Measurements from ENCODE around the gene RAD18. TPM values are rescaled to one million over a fixed set of nuclear protein-coding genes. Genes with fewer than 3 reads are reported as not detected.

RAD18 gene
- total RNA-seq, 4 donors from 2014 or later, result 4.7 to 15.6 (median 8.5) TPM

DNA sequence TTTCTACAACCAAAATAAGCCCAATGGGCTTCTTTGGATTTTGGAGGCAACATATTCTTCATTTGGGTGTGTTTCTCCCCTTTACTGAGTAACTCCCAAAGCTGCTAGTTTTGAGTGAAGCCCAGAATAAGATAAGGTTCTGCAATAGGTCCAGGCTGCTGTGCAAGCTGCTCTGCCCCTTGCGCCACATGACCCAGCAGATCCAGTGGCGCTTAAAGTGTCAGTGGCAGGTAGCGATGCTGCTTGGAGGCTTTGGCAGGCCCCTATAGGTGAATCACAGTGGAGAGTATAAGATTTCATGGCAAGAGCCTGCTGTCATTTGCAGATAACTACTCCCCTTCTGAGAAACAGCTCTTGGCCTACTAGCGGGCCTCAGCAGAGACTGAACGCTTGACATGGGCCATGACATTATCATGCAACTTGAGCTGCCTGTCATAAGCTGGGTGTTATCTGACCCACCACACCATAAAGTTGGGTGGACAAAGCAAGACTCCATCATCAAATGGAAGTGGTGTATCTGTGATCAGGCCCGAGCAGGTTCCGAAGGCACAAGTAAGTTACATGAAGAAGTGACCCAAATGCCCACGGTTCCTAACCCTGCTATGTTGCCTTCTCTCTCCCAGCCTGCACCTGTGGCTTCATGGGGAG lies 105.4 kb downstream of the RAD18 start:
- WGBS, result 93% methylated on average over 5 of the region's 8 CpGs
- no peaks in the 10 kb centered on the region for H3K4me1 ChIP-seq
- no peak overlapping the region for H3K27ac ChIP-seq
- no peaks in the 10 kb centered on the region for H3K27me3 ChIP-seq
- H3K36me3 ChIP-seq, result no peaks in the 10 kb centered on the region
- DNase-seq (ENCODE audit: low spot score in 2 of 2), result no peak
- no peak for TF ChIP-seq POLR2A (IDR thresholded peaks at IDR 0.05)
- TF ChIP-seq, protein P1, sequence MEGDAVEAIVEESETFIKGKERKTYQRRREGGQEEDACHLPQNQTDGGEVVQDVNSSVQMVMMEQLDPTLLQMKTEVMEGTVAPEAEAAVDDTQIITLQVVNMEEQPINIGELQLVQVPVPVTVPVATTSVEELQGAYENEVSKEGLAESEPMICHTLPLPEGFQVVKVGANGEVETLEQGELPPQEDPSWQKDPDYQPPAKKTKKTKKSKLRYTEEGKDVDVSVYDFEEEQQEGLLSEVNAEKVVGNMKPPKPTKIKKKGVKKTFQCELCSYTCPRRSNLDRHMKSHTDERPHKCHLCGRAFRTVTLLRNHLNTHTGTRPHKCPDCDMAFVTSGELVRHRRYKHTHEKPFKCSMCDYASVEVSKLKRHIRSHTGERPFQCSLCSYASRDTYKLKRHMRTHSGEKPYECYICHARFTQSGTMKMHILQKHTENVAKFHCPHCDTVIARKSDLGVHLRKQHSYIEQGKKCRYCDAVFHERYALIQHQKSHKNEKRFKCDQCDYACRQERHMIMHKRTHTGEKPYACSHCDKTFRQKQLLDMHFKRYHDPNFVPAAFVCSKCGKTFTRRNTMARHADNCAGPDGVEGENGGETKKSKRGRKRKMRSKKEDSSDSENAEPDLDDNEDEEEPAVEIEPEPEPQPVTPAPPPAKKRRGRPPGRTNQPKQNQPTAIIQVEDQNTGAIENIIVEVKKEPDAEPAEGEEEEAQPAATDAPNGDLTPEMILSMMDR (IDR thresholded peaks at IDR 0.05), result no peak
- H3K4me3 ChIP-seq, result no peak overlapping the region
- H3K9me3 ChIP-seq, result no peaks in the 10 kb centered on the region

DNA sequence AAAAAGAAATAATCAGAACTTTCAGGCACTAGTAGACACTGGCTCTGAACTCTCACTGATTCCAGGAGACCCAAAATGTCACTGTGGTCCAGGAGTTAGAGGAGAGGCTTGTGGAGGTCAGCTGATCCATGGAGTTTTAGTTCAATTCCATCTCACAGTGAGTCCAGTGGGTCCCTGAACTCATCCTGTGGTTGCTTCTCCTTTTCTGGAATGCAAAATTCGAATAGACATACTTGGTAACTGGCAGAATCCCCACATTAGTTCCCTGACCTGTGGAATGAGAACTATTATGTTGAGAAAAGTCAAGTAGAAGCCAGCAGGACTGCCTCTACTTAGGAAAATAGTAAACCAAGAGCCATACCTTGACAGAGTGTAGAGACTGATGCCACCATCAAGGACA lies 106.6 kb downstream of the RAD18 start:
- 64% methylated on average over 1 of the region's 1 CpG for WGBS
- TF ChIP-seq POLR2AphosphoS5 (IDR thresholded peaks at IDR 0.05), result no peak
- no peak for TF ChIP-seq EP300 (IDR thresholded peaks at IDR 0.05)
- TF ChIP-seq POLR2A (IDR thresholded peaks at IDR 0.05), result no peak
- TF ChIP-seq, protein P1 (IDR thresholded peaks at IDR 0.05), result no peak

GRCh38 chr3:8856071-8856470 lies 107.2 kb downstream of the RAD18 start:
- Histone ChIP-seq H3K9me3 (no peaks in the 10 kb centered on the region), H3K27ac (no peak overlapping the region), H3K4me3 (no peak overlapping the region), H3K4me1 (no peaks in the 10 kb centered on the region), H3K27me3 (no peaks in the 10 kb centered on the region), H3K36me3 (no peaks in the 10 kb centered on the region)
- 98% methylated on average over 7 of the region's 10 CpGs for WGBS
- TF ChIP-seq EP300 (IDR thresholded peaks at IDR 0.05) (no peak), POLR2AphosphoS5 (IDR thresholded peaks at IDR 0.05) (no peak), POLR2A (IDR thresholded peaks at IDR 0.05) (no peak)
- TF ChIP-seq, protein P1 (IDR thresholded peaks at IDR 0.05), result no peak
- DNase-seq (ENCODE audit: low spot score in 2 of 2), result no peak

More for the DNA sequence above, 106.6 kb downstream of the RAD18 start:
- no peaks in the 10 kb centered on the region for H3K27me3 ChIP-seq
- H3K4me3 ChIP-seq, result no peak overlapping the region
- no peaks in the 10 kb centered on the region for H3K4me1 ChIP-seq
- H3K9me3 ChIP-seq, result no peaks in the 10 kb centered on the region
- no peaks in the 10 kb centered on the region for H3K36me3 ChIP-seq
- DNase-seq (ENCODE audit: low spot score in 2 of 2), result no peak
- H3K27ac ChIP-seq, result no peak overlapping the region

DNA sequence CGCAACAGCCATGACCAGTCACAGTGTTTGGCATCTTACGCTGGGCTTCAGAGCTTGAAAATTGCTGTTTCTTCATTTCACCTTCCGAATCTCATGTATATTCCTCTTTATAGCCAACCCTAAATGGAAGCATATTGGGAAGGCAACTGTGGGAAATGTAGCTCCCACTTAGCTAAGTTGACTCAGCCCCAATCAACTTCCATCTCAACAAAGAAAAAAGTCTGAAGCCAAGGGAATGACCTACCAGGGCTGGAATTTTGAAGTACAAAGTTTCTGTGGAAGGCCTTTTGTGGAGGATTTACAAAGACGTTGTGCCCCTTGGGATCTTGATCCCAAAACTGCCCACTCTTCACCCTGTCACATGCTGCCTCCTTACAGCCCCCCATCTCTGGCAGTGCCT lies 108.6 kb downstream of the RAD18 start:
- TF ChIP-seq POLR2AphosphoS5 (IDR thresholded peaks at IDR 0.05) (no peak), EP300 (IDR thresholded peaks at IDR 0.05) (no peak), POLR2A (IDR thresholded peaks at IDR 0.05) (no peak)
- TF ChIP-seq, protein P1 (IDR thresholded peaks at IDR 0.05), result no peak
- no peaks in the 10 kb centered on the region for H3K36me3 ChIP-seq
- H3K27ac ChIP-seq, result no peak overlapping the region
- 90% methylated on average over 4 of the region's 4 CpGs for WGBS
- no peak for DNase-seq (ENCODE audit: low spot score in 2 of 2)
- no peaks in the 10 kb centered on the region for H3K9me3 ChIP-seq
- H3K27me3 ChIP-seq, result no peaks in the 10 kb centered on the region
- H3K4me1 ChIP-seq, result no peaks in the 10 kb centered on the region
- H3K4me3 ChIP-seq, result no peak overlapping the region

DNA sequence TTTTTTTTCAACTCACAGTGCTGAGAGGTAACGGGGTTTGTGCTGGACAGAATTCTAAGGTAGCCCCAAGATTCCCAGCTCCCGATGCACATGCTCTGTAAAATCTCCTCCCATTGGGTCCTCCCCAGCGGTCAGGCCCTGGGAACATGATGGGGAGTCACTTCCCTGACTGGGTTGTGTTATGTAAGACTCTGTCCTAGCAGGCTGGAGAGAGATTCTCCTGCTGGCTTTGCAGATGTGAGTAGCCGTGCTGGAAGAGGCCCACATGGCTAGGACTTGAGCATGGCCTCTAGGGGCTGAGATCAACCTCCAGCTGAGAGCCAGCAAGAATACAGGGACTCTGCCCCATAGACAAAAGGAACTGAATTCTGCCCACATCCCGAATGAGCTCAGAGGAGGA lies 110.2 kb downstream of the RAD18 start:
- 92% methylated on average over 5 of the region's 5 CpGs for WGBS
- Histone ChIP-seq H3K9me3 (no peaks in the 10 kb centered on the region), H3K36me3 (no peaks in the 10 kb centered on the region), H3K27me3 (no peaks in the 10 kb centered on the region), H3K27ac (no peak overlapping the region), H3K4me3 (no peak overlapping the region), H3K4me1 (no peaks in the 10 kb centered on the region)
- TF ChIP-seq EP300 (IDR thresholded peaks at IDR 0.05) (no peak), POLR2AphosphoS5 (IDR thresholded peaks at IDR 0.05) (no peak), POLR2A (IDR thresholded peaks at IDR 0.05) (no peak)
- TF ChIP-seq, protein P1 (IDR thresholded peaks at IDR 0.05), result no peak
- DNase-seq (ENCODE audit: low spot score in 2 of 2), result no peak
